C4-2B (cell line): Measurements from ENCODE around the gene CLIC4.

Source experiments
- ZFX ChIP-seq: fragments of 450-650 bp; IDR thresholded peaks from 2 replicates; pipeline ENCODE4 v1.6.1; 2017
- TF ChIP-seq, protein P1 (sequence below): fragments of 450-650 bp; conservative IDR thresholded peaks from 2 replicates; pipeline ENCODE4 v1.5.1; 2017; ENCODE audit warnings: mild to moderate bottlenecking

DNA sequence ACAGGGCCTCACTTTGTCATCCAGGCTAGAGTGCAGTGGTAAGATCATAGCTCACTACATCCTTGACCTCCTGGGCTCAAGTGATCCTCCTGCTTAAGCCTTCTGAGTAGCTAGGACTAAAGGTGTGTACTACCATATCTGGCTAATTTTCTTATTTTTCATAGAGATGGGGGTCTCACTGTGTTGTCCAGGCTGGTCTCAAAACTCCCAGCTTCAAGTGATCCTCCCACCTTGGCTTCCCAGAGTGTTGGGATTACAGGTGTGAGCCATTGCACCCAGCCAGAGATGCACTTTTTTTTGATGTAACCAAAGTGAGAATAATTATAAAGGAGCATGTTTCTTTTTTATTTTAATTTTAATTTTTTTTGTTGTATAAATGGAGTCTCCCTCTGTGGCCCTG is 28.4 kb downstream of the CLIC4 start:
- TF ChIP-seq, protein P1, sequence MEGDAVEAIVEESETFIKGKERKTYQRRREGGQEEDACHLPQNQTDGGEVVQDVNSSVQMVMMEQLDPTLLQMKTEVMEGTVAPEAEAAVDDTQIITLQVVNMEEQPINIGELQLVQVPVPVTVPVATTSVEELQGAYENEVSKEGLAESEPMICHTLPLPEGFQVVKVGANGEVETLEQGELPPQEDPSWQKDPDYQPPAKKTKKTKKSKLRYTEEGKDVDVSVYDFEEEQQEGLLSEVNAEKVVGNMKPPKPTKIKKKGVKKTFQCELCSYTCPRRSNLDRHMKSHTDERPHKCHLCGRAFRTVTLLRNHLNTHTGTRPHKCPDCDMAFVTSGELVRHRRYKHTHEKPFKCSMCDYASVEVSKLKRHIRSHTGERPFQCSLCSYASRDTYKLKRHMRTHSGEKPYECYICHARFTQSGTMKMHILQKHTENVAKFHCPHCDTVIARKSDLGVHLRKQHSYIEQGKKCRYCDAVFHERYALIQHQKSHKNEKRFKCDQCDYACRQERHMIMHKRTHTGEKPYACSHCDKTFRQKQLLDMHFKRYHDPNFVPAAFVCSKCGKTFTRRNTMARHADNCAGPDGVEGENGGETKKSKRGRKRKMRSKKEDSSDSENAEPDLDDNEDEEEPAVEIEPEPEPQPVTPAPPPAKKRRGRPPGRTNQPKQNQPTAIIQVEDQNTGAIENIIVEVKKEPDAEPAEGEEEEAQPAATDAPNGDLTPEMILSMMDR, result no peak
- no peak for TF ChIP-seq ZFX
